NCI-H2227 (cell line): ENCODE results near the gene FARP1.

ENCODE experiments used
- DNase-seq: peaks from one replicate; lab custom pipeline; 2025; ENCODE audit not compliant: unreplicated experiment; lab: John Stamatoyannopoulos, UW

The FARP1 gene

DNA sequence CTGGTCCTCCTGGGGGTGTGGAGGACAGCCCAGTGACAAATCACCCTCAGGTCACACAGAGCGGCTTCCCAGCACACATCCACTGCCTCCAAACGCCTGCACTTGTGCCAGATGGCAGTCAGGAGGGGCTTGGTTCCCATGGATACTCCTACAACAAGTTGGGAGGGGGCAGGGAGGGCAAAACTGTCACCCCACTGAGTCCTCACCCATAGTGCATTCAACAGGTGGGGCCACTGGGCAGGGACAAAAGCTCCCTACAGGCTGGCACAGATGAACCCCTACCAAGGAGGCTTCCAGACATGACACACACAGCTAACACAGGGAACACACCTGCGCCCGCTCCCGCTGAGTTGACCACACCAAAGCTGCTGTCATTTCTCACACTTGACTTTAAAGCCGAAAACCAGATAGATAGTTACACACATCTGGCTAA lies 313.5 kb downstream of the FARP1 start:
- DNase-seq = no peak

- no peak for DNase-seq
These were observed 314.2 kb downstream of the FARP1 start for GRCh38 chr13:98457053-98457452.

- no peak for DNase-seq
These were observed 315.5 kb downstream of the FARP1 start for GRCh38 chr13:98458431-98458830.

DNA sequence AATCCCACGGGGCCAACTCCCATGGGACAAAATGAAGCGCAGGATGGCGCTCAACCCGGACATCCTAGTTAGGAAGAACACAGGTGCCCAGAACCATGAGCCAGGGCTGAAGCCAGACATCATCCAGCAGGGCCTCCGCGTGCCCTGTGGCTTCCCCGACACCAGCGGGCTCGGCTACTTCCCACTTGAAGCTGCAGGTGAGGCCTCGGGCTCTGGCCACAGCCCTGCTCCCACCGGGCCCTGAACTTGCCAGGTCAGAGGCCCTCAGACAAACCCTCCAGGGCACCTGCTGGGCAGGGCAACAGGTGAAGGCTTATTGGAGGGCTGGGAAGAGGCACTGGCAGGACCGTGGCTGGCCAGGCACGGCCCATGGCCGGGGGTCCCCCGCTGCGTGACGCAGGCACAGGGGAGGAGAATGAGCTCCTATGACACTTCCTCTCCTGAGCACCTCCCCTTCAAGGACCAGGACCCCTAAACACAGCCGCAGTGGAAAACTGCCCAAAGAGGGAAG lies 316.3 kb downstream of the FARP1 start:
- no peak for DNase-seq

GRCh38 chr13:98459721-98460370 lies 317.0 kb downstream of the FARP1 start:
- no peak for DNase-seq

- no peak for DNase-seq
These were observed 317.6 kb downstream of the FARP1 start for GRCh38 chr13:98460516-98460915.

- DNase-seq = no peak
These were observed 318.8 kb downstream of the FARP1 start for GRCh38 chr13:98461486-98462240.

DNA sequence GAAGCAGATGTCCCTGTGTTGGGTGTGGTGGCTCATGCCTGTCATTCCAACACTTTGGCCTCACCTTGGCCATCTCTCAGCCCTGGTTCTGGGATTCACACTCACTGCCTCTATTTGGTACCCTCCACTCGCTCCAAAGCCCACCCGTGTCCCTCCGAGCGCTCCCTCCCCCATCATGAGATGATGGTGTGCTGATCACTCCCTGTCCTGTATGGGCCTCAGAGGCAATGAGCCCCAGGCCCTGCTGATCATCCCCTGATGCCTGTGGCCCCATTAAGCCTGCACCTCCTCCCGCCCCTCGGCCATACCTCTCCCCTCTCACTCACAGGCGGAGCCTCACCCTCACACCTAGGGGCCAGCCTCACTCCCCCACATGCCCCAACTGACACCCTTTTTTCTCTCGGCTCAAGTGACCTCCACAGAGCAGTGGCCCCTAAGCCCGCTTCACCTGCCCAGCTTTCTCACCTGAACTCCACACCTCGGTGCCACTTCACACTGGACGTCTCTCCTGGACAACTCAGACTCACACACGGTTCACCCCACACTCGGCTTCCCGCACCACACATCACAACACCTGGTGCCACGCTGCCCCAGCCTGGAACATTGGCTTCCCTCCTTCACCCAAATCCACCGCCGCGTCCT lies 319.5 kb downstream of the FARP1 start:
- DNase-seq = no peak

GRCh38 chr13:98462946-98463345 lies 320.1 kb downstream of the FARP1 start:
- DNase-seq = no peak

DNA sequence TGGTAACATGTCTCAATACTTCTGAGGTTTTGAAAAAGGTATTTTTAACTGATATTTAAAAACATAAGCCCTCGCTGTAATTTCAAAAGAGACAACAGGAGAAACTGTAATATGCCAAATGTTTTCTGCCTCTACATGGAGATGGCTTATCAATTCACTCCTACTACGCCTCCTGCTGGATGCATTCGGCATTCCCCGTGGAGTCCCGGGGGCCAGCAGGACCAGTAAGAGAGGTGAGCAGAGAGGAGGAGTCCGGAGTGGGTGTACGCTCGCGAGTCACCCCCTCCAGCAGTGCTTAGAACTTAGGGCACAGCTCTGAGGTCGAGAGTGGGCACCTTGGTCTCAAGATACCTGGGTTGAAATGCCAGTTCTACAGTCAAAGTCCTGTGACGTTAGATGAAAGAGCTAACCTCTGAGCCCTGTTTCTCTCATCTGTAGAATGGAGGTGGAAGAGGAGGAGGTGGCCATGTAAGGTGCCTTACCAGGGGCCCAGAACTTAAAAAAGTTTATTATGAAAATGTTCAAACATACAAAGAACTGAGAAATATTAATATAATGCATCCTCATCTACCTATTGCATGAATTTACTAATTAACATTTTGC lies 323.8 kb downstream of the FARP1 start:
- DNase-seq = peak; percentile 13

DNA sequence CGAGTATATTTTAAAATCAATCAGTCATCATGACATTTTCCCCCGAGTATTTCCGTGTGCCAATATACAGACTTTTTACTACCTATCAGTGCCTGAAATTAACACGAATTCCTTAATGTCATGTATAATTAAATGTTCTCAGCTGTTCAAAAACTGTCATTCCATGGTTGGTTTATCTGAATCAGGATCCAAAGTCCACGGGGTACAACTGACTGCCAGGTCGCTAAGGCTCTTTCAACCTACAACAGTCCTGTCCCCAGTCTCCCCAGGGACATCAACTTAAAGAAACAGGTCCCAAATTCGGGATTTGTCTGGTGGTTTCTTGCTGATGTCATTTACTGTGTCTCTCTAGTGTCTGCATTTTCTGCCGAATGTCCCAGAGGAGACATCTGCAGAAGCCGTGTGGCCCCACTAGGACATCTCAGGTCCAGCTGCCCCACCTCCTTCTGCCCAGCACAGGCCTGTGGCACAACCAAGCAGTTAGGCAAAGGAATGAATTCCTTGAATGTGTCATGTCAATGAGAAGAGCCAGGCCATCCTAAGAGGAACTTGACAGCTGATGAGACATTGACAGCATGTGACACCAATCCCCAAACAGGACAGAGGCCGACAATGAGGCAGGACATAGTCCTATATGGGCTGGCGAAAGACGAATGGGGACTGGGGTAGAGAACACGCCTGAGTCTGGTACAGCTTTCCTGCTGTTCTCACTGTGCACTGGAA lies 324.5 kb downstream of the FARP1 start:
- DNase-seq = no peak

DNA sequence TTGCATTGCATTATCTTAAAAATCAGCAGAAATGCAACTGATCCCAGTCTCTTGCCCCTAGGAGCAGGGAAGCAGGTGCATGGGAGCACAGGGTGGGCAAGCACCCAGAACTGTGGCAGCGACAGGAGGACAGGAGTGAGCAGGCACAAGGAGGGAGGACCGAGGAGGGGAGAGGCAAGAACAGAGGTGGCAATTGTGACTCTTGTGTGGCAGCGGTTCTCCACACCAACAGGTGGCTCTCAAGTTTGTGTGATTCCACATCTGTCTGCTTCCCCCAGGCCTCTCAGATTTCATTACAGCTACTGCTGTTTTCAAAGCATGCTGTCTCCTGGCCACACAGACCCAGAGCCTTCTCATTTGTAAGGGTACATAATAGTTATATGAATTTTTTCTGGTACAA lies 325.5 kb downstream of the FARP1 start:
- no peak for DNase-seq

- DNase-seq = no peak
These were observed 326.0 kb downstream of the FARP1 start for GRCh38 chr13:98468929-98469328.

GRCh38 chr13:98470920-98471319 lies 328.0 kb downstream of the FARP1 start:
- no peak for DNase-seq

GRCh38 chr13:98471934-98472333 lies 329.0 kb downstream of the FARP1 start:
- no peak for DNase-seq

DNA sequence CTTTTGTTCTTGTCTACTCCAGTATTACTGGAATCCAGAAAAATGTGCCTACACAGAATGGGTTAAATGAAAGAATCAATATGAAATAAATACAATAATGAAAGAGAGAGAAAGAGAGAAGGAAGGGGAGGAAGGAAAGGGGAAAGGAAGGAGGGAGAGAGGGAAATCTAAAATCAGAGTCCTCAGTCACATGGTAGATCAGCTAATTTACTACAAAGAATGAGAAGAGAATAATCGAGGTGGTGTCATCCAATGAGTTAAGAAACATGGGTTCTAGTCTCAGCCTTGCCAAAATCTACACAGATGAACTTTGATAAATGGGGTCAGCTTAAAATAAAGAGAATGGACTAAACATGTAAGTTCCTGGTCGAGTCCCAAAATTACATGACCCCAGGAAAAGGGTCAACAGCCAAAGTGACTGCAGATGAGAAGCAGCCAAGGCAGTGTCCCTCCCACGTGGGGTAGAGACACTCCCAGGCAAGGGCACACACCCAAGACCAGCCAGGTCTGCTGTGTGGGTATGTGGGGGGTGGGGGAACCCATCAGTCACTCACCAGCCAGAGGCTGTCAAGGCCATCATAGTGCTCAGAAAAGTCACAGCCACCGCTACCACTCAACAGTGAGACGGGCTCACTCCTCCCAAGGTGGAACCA lies 330.4 kb downstream of the FARP1 start:
- DNase-seq = no peak

DNA sequence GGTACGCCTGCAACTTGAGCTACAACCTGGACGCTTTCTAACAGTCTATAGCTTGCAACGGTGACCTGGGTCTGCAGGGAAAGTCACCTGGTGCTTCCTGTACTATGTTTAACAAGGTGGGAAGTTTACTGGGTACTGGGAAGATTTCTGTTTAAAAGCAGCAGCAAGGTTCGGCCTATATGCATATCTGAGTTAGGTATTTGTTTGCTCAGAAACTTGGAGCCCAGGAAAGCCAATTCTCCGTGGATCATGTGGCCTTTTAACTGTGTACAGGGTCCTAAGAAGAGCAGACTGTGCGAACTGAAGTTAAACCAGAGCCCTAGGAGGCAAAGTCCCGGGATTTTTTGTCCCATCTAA lies 330.9 kb downstream of the FARP1 start:
- DNase-seq = no peak

DNA sequence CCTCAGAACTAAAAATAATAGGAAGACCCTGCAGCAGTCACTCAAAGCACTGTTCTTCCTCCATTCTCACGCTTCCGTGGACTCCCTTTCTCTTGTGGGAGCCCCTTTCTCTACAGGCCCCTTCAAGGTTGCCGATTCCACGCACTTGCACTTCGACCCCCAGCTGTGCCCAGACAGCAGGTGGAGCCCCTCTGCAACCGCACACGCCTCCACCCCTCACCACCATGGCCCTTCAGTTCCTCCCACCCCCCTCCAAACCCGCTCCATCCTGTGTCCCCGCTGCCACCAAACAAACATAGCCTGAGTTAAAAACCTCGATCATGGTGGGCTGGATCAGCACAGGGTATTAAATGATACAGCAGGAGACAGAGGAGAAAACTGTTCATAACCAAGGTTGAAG lies 331.4 kb downstream of the FARP1 start:
- DNase-seq = no peak

DNA sequence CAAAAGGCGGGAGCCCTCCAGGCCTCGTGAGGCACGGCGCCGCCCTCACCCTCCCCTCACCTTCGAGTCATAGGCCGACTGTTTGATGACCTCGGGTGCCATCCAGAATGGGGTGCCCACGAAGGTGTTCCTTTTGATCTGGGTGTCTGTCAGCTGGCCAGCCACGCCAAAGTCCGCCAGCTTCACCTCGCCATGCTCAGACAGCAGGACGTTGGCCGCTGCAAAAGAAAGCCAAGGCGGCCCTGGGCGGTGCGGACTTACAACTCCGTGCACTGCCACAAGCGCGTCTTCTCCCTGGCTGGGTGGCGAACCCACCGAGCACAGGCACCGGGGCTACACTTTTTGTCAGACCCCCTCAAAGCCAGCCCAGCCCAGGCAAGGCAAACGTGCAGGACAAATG lies 331.9 kb downstream of the FARP1 start:
- DNase-seq = no peak

- DNase-seq = no peak
These were observed 332.6 kb downstream of the FARP1 start for GRCh38 chr13:98475522-98475921.

- no peak for DNase-seq
These were observed 333.2 kb downstream of the FARP1 start for GRCh38 chr13:98476106-98476505.
